HepG2 (cell line): ENCODE results near the gene NUBPL. TPM values are rescaled to one million over a fixed set of nuclear protein-coding genes. Genes with fewer than 3 reads are reported as not detected.

Experiments
- HDAC2 ChIP-seq: sonication (generic); formaldehyde crosslinking; IDR thresholded peaks from 2 replicates; pipeline ENCODE4 v1.4.0; 2020; ENCODE audit warnings: missing genetic modification reagents
- ISX ChIP-seq: sonication (generic); formaldehyde crosslinking; conservative IDR thresholded peaks from 2 replicates; pipeline ENCODE4 v1.5.0; 2020; ENCODE audit warnings: missing genetic modification reagents
- MAFG ChIP-seq: sonication (generic); formaldehyde crosslinking; IDR thresholded peaks from 2 replicates; pipeline ENCODE4 v1.5.1; 2020; ENCODE audit warnings: mild to moderate bottlenecking, missing genetic modification reagents
- MIXL1 ChIP-seq: IDR thresholded peaks from 2 replicates; pipeline ENCODE4 v1.6.1; 2016
- MYNN ChIP-seq: sonication (generic); formaldehyde crosslinking; IDR thresholded peaks from 2 replicates; pipeline ENCODE4 v1.4.0; 2020; ENCODE audit warnings: mild to moderate bottlenecking, low read depth, missing genetic modification reagents
- NCOR1 ChIP-seq: fragments of 200-600 bp; sonication (generic); IDR thresholded peaks from 2 replicates; pipeline ENCODE4 v1.7.0; 2017; ENCODE audit warnings: antibody characterized with exemption, low read length, borderline replicate concordance
- NFE2L1 ChIP-seq: sonication (generic); formaldehyde crosslinking; IDR thresholded peaks from 2 replicates; pipeline ENCODE4 v1.4.0; 2020; ENCODE audit warnings: missing genetic modification reagents, mild to moderate bottlenecking, borderline replicate concordance
- PITX1 ChIP-seq: sonication (generic); formaldehyde crosslinking; IDR thresholded peaks from 2 replicates; pipeline ENCODE4 v1.5.1; 2020; ENCODE audit warnings: mild to moderate bottlenecking, missing genetic modification reagents
- RBM39 ChIP-seq: fragments of 200-400 bp; formaldehyde crosslinking; IDR thresholded peaks from one replicate; pipeline ENCODE4 v1.6.1; 2018; ENCODE audit warnings: antibody characterized with exemption, mild to moderate bottlenecking, low read depth, low read length; ENCODE audit not compliant: poor library complexity, severe bottlenecking
- XRCC5 ChIP-seq: fragments of 200-400 bp; formaldehyde crosslinking; optimal IDR thresholded peaks from 2 replicates; pipeline ENCODE3; 2017; ENCODE audit warnings: mild to moderate bottlenecking, low read length
- ZNF17 ChIP-seq: sonication (generic); formaldehyde crosslinking; IDR thresholded peaks from 2 replicates; pipeline ENCODE4 v1.5.0; 2020; ENCODE audit warnings: mild to moderate bottlenecking, missing genetic modification reagents
- ZNF274 ChIP-seq: sonication (generic); formaldehyde crosslinking; IDR thresholded peaks from 2 replicates; pipeline ENCODE4 v1.5.1; 2020; ENCODE audit warnings: mild to moderate bottlenecking, missing genetic modification reagents
- ZNF343 ChIP-seq: sonication (generic); formaldehyde crosslinking; IDR thresholded peaks from 2 replicates; pipeline ENCODE4 v1.4.0; 2020; ENCODE audit warnings: mild to moderate bottlenecking, missing genetic modification reagents
- ZNF724P ChIP-seq: sonication (generic); formaldehyde crosslinking; IDR thresholded peaks from 2 replicates; pipeline ENCODE4 v1.8.0; 2022; ENCODE audit warnings: missing genetic modification reagents, borderline replicate concordance
- ZSCAN9 ChIP-seq: IDR thresholded peaks from 2 replicates; pipeline ENCODE4 v1.6.1; 2016; ENCODE audit warnings: borderline replicate concordance
- ZZZ3 ChIP-seq: sonication (generic); formaldehyde crosslinking; IDR thresholded peaks from 2 replicates; pipeline ENCODE4 v1.4.0; 2020; ENCODE audit warnings: missing genetic modification reagents, mild to moderate bottlenecking, borderline replicate concordance
- polyA plus RNA-seq, 8 experiments: library from polyadenylated mRNA; depleted of rRNA in 3 of 8; stranded (reverse) in 7 of 8; unstranded in 1 of 8; fragments of >200 nt; fragmentation: Illumina TruSeq in 4 of 8; extraction: Trizol in 4 of 8; gene quantifications; 2 replicates each; pipeline versions ENCODE4 v1.2.1 to v1.2.3, GENCODE V29; 2011 to 2016; ENCODE audit warnings: low read depth in 4 of 8, missing spikeins in 1 of 8, mixed read lengths in 1 of 8; ENCODE audit not compliant: insufficient read depth in 1 of 8
- total RNA-seq, 5 experiments: library from RNA; depleted of rRNA; stranded (reverse); fragments of >200 nt; fragmentation: Illumina TruSeq; extraction: Trizol; gene quantifications; 2 replicates each; pipeline ENCODE4 v1.2.3, GENCODE V29; 2016; ENCODE audit warnings: low read depth in 1 of 5
- TF ChIP-seq, protein P1 (sequence below): sonication (generic); formaldehyde crosslinking; IDR thresholded peaks from 2 replicates; pipeline ENCODE4 v1.5.0; 2020; ENCODE audit warnings: missing genetic modification reagents
- TF ChIP-seq, protein P2 (sequence below): sonication (generic); formaldehyde crosslinking; IDR thresholded peaks from 2 replicates; pipeline ENCODE4 v1.4.0; 2020; ENCODE audit warnings: mild to moderate bottlenecking, missing genetic modification reagents, borderline replicate concordance
- TF ChIP-seq, protein P3 (sequence below): sonication (generic); formaldehyde crosslinking; IDR thresholded peaks from 2 replicates; pipeline ENCODE4 v1.4.0; 2020; ENCODE audit warnings: missing genetic modification reagents
- TF ChIP-seq, protein P4 (sequence below): IDR thresholded peaks from 2 replicates; pipeline ENCODE4 v1.6.1; 2012; ENCODE audit warnings: low read depth, low read length, improper control_type of control experiment

NUBPL gene
- total and polyA plus RNA-seq, 2 of the 13 experiments (the other 11 are each of a cell fraction or from before 2014, with no cell fraction given), result 21.3 to 44.1 TPM

DNA sequence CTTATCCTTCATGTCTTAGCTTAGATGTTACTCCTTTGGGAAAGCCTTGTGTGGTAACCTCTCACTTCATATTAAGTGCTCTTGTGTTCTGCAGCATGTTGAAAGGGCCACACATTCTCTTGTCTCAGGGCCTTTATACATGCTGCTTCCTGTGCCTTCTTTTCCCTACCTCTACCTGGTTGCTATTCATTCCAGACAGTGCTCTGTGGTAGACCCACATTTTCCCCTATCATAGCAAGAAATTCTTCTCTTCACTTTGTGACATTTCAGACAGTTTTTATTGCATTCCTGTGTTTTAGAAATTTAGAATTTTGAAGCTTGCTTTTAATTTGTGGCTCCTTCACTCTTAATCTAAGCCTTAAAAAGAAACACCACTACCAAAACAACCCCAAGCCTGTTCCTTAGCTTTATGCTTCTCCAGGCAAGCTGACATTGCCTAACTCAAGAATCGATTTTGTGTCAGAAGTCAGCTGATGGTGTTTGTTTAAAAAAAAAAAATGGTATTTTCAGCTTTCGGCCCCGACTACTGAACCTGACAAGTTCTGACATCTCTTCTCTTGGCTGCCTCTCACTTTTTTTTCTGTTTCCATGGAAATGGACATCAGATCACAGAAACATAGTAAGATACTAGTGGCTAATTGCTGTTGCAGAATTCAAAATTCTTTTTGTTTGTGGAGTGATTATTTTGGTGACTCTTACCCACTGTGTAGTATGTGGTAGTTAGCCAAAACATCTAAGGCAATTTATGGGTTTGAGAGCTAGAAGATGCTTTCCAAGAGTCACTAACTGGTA lies 156.3 kb downstream of the NUBPL start (continued):
- TF ChIP-seq MIXL1 (CRISPR knock-in tag) (peak; percentile 98), NCOR1 (no peak; the same call in 1 of the 2 replicates), ZNF724P (CRISPR knock-in tag) (0 out of 2 replicates have a peak, but pooled peaks have one; percentile 57), MYNN (CRISPR knock-in tag) (no peak), PITX1 (CRISPR knock-in tag) (peak; percentile 84; the same call in 1 of the 2 replicates), HDAC2 (CRISPR knock-in tag) (peak; percentile 97), MAFG (CRISPR knock-in tag) (no peak), NFE2L1 (CRISPR knock-in tag) (no peak), RBM39 (no peak), ZNF343 (CRISPR knock-in tag) (no peak), ZNF17 (no peak), ISX (CRISPR knock-in tag) (no peak), ZZZ3 (CRISPR knock-in tag) (no peak), ZSCAN9 (CRISPR knock-in tag) (peak; percentile 56; the same call in 1 of the 2 replicates), ZNF274 (CRISPR knock-in tag) (no peak), XRCC5 (no peak)
- TF ChIP-seq, protein P1, sequence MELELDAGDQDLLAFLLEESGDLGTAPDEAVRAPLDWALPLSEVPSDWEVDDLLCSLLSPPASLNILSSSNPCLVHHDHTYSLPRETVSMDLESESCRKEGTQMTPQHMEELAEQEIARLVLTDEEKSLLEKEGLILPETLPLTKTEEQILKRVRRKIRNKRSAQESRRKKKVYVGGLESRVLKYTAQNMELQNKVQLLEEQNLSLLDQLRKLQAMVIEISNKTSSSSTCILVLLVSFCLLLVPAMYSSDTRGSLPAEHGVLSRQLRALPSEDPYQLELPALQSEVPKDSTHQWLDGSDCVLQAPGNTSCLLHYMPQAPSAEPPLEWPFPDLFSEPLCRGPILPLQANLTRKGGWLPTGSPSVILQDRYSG, result no peak
- TF ChIP-seq, protein P2, sequence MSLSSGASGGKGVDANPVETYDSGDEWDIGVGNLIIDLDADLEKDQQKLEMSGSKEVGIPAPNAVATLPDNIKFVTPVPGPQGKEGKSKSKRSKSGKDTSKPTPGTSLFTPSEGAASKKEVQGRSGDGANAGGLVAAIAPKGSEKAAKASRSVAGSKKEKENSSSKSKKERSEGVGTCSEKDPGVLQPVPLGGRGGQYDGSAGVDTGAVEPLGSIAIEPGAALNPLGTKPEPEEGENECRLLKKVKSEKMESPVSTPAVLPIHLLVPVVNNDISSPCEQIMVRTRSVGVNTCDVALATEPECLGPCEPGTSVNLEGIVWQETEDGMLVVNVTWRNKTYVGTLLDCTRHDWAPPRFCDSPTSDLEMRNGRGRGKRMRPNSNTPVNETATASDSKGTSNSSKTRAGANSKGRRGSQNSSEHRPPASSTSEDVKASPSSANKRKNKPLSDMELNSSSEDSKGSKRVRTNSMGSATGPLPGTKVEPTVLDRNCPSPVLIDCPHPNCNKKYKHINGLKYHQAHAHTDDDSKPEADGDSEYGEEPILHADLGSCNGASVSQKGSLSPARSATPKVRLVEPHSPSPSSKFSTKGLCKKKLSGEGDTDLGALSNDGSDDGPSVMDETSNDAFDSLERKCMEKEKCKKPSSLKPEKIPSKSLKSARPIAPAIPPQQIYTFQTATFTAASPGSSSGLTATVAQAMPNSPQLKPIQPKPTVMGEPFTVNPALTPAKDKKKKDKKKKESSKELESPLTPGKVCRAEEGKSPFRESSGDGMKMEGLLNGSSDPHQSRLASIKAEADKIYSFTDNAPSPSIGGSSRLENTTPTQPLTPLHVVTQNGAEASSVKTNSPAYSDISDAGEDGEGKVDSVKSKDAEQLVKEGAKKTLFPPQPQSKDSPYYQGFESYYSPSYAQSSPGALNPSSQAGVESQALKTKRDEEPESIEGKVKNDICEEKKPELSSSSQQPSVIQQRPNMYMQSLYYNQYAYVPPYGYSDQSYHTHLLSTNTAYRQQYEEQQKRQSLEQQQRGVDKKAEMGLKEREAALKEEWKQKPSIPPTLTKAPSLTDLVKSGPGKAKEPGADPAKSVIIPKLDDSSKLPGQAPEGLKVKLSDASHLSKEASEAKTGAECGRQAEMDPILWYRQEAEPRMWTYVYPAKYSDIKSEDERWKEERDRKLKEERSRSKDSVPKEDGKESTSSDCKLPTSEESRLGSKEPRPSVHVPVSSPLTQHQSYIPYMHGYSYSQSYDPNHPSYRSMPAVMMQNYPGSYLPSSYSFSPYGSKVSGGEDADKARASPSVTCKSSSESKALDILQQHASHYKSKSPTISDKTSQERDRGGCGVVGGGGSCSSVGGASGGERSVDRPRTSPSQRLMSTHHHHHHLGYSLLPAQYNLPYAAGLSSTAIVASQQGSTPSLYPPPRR (CRISPR knock-in tag), result peak; percentile 53; the same call in 1 of the 2 replicates
- TF ChIP-seq, protein P3, sequence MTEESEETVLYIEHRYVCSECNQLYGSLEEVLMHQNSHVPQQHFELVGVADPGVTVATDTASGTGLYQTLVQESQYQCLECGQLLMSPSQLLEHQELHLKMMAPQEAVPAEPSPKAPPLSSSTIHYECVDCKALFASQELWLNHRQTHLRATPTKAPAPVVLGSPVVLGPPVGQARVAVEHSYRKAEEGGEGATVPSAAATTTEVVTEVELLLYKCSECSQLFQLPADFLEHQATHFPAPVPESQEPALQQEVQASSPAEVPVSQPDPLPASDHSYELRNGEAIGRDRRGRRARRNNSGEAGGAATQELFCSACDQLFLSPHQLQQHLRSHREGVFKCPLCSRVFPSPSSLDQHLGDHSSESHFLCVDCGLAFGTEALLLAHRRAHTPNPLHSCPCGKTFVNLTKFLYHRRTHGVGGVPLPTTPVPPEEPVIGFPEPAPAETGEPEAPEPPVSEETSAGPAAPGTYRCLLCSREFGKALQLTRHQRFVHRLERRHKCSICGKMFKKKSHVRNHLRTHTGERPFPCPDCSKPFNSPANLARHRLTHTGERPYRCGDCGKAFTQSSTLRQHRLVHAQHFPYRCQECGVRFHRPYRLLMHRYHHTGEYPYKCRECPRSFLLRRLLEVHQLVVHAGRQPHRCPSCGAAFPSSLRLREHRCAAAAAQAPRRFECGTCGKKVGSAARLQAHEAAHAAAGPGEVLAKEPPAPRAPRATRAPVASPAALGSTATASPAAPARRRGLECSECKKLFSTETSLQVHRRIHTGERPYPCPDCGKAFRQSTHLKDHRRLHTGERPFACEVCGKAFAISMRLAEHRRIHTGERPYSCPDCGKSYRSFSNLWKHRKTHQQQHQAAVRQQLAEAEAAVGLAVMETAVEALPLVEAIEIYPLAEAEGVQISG (CRISPR knock-in tag), result no peak
- TF ChIP-seq, protein P4, sequence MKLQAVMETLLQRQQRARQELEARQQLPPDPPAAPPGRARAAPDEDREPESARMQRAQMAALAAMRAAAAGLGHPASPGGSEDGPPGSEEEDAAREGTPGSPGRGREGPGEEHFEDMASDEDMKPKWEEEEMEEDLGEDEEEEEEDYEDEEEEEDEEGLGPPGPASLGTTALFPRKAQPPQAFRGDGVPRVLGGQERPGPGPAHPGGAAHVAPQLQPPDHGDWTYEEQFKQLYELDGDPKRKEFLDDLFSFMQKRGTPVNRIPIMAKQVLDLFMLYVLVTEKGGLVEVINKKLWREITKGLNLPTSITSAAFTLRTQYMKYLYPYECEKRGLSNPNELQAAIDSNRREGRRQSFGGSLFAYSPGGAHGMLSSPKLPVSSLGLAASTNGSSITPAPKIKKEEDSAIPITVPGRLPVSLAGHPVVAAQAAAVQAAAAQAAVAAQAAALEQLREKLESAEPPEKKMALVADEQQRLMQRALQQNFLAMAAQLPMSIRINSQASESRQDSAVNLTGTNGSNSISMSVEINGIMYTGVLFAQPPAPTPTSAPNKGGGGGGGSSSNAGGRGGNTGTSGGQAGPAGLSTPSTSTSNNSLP, result peak; percentile 86
